ENCODE data around the gene MYOZ3. TPM values are rescaled to one million over a fixed set of nuclear protein-coding genes. Genes with fewer than 3 reads are reported as not detected.

The MYOZ3 gene
- total and polyA plus RNA-seq, 5 donors from 2014 or later, result 0.08 to 0.10 TPM; not detected in 3

DNA sequence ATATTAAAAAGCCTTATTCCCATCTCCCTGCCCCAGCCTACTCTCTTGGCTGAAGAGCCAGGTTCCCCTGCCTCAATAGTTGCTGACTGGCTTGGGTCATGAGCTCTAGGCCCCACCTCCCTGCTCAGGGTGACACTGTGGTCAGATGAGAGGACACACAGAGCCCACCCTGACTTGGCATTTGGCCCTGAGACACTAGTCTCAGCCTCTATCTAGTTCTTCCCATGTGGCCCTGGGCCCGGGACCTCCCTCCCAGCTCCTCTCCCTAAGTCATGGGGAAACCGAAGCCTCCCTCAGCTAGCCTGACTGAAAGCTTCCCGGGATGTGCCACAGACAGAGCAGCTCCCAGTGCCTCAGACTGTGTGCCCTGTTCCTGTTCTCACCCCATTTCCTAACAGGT is 5.8 kb upstream of the MYOZ3 start:
- H3K27ac Mint-ChIP-seq, result no peak overlapping the region
- Histone ChIP-seq H3K9me3 (ENCODE audit: control insufficient read depth in 2 of 2, low read length in 2 of 2) (no peaks in the 10 kb centered on the region), H3K36me3 (ENCODE audit: control insufficient read depth, insufficient read depth, low read length) (no peaks in the 10 kb centered on the region), H3K27ac (ENCODE audit: insufficient read depth, low read length, poor library complexity, severe bottlenecking) (no peak overlapping the region), H3K4me1 (ENCODE audit: control insufficient read depth, insufficient read depth, low read length, poor library complexity, severe bottlenecking) (peaks cover 7% of the 10 kb centered on the region), H3K4me3 (ENCODE audit: low read depth, low read length) (no peak overlapping the region), H3K27me3 (ENCODE audit: control insufficient read depth, insufficient read depth, low read length) (no peaks in the 10 kb centered on the region)
- H3K27me3 Mint-ChIP-seq, result peaks cover 26% of the 10 kb centered on the region
- DNase-seq (no peak), ATAC-seq (ENCODE audit: low read depth in 2 of 2) (no peak)
- H3K9me3 Mint-ChIP-seq, result peaks cover 0 to 2% (median 0%) of the 10 kb centered on the region in 7 donors
- H3K4me1 Mint-ChIP-seq, result peaks cover 4 to 9% (median 7%) of the 10 kb centered on the region in 4 donors
- no peaks in the 10 kb centered on the region for H3K36me3 Mint-ChIP-seq
- H3K4me3 Mint-ChIP-seq, result peak overlapping the region in 2 of 4 donors; percentile 27 to 82

DNA sequence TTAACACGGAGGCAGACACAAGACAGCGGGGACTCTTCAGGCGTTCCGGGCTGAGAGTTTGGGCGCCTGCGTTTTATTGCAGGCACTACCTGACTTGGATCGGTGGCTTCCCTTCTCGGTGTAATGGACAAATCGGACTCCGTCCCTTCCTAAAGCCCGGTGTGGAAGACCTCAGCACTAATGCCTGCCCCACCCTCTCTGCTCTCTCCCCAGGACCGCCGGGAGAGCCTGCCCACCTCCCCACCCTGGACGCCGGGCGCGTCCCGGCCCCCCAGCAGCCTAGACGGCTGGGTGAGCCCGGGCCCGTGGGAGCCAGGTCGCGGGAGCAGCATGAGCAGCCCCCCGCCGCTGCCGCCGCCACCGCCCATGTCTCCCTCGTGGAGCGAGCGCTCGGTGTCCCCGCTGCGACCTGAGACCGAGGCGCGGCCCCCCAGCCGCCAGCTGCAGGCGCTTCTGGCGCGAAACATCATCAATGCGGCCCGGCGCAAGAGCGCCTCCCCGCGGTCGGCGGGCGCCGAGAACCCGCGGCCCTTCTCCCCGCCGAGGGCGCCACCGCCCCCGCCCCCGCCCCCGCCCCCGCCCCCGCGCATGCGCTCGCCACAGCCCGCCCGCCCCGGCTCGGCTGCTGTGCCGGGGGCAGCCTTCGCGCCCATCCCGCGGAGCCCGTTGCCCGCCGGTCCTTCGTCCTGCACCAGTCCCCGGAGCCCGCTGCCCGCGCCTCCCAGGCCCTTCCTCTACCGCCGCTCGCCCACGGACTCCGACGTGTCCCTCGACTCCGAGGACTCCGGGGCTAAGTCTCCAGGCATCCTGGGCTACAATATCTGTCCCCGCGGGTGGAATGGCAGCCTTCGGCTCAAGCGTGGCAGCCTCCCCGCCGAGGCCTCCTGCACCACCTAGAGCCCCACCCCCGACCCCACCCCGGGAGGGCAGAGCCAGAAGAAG is 4.6 kb upstream of the MYOZ3 start:
- H3K9me3 Mint-ChIP-seq, result peaks cover 0 to 2% (median 0%) of the 10 kb centered on the region in 7 donors
- DNase-seq (peak; percentile 69 to 81 (median 70)), ATAC-seq (ENCODE audit: low read depth in 2 of 2) (peak; percentile 80 to 83)
- peak overlapping the region; percentile 76 to 90 (median 82) for H3K4me3 Mint-ChIP-seq
- H3K4me3 ChIP-seq (ENCODE audit: low read depth, low read length), result peak overlapping the region; percentile 53
- peaks cover 27% of the 10 kb centered on the region for H3K27me3 Mint-ChIP-seq
- H3K4me1 Mint-ChIP-seq, result peaks cover 4 to 9% (median 7%) of the 10 kb centered on the region in 4 donors
- peak overlapping the region in 1 of 3 donors; percentile 77 for H3K27ac Mint-ChIP-seq
- H3K27ac ChIP-seq (ENCODE audit: insufficient read depth, low read length, poor library complexity, severe bottlenecking), result no peak overlapping the region
- H3K4me1 ChIP-seq (ENCODE audit: control insufficient read depth, insufficient read depth, low read length, poor library complexity, severe bottlenecking), result peaks cover 7% of the 10 kb centered on the region
- no peaks in the 10 kb centered on the region for H3K9me3 ChIP-seq (ENCODE audit: control insufficient read depth in 2 of 2, low read length in 2 of 2)
- no peaks in the 10 kb centered on the region for H3K27me3 ChIP-seq (ENCODE audit: control insufficient read depth, insufficient read depth, low read length)
- H3K36me3 ChIP-seq (ENCODE audit: control insufficient read depth, insufficient read depth, low read length), result no peaks in the 10 kb centered on the region
- no peaks in the 10 kb centered on the region for H3K36me3 Mint-ChIP-seq

GRCh38 chr5:150658121-150658520 is 2.9 kb upstream of the MYOZ3 start:
- Histone ChIP-seq H3K36me3 (ENCODE audit: control insufficient read depth, insufficient read depth, low read length) (no peaks in the 10 kb centered on the region), H3K27ac (ENCODE audit: insufficient read depth, low read length, poor library complexity, severe bottlenecking) (no peak overlapping the region), H3K4me3 (ENCODE audit: low read depth, low read length) (no peak overlapping the region), H3K27me3 (ENCODE audit: control insufficient read depth, insufficient read depth, low read length) (no peaks in the 10 kb centered on the region), H3K9me3 (ENCODE audit: control insufficient read depth in 2 of 2, low read length in 2 of 2) (no peaks in the 10 kb centered on the region), H3K4me1 (ENCODE audit: control insufficient read depth, insufficient read depth, low read length, poor library complexity, severe bottlenecking) (peaks cover 7% of the 10 kb centered on the region)
- Mint-ChIP-seq H3K36me3 (no peaks in the 10 kb centered on the region), H3K27ac (no peak overlapping the region), H3K27me3 (peaks cover 30% of the 10 kb centered on the region), H3K4me3 (peak overlapping the region; percentile 40 to 82 (median 76)), H3K9me3 (peaks cover 0 to 2% (median 0%) of the 10 kb centered on the region in 7 donors), H3K4me1 (peaks cover 4 to 9% (median 7%) of the 10 kb centered on the region in 4 donors)
- DNase-seq (no peak), ATAC-seq (ENCODE audit: low read depth in 2 of 2) (no peak)

DNA sequence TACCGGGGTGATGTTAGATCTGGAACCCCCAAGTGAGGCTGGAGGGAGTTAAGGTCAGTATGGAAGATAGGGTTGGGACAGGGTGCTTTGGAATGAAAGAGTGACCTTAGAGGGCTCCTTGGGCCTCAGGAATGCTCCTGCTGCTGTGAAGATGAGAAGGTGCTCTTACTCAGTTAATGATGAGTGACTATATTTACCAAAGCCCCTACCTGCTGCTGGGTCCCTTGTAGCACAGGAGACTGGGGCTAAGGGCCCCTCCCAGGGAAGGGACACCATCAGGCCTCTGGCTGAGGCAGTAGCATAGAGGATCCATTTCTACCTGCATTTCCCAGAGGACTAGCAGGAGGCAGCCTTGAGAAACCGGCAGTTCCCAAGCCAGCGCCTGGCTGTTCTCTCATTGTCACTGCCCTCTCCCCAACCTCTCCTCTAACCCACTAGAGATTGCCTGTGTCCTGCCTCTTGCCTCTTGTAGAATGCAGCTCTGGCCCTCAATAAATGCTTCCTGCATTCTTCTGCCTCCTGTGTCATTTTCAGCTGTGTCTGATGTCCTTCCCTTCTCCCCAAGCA is 2.3 kb upstream of the MYOZ3 start:
- peak overlapping the region in 2 of 4 donors; percentile 51 to 81 for H3K4me3 Mint-ChIP-seq
- peaks cover 0 to 2% (median 0%) of the 10 kb centered on the region in 7 donors for H3K9me3 Mint-ChIP-seq
- ATAC-seq (ENCODE audit: low read depth in 2 of 2), result no peak
- Histone ChIP-seq H3K27ac (ENCODE audit: insufficient read depth, low read length, poor library complexity, severe bottlenecking) (no peak overlapping the region), H3K36me3 (ENCODE audit: control insufficient read depth, insufficient read depth, low read length) (no peaks in the 10 kb centered on the region), H3K27me3 (ENCODE audit: control insufficient read depth, insufficient read depth, low read length) (no peaks in the 10 kb centered on the region), H3K4me1 (ENCODE audit: control insufficient read depth, insufficient read depth, low read length, poor library complexity, severe bottlenecking) (peaks cover 7% of the 10 kb centered on the region), H3K4me3 (ENCODE audit: low read depth, low read length) (no peak overlapping the region), H3K9me3 (ENCODE audit: control insufficient read depth in 2 of 2, low read length in 2 of 2) (no peaks in the 10 kb centered on the region)
- DNase-seq, result no peak
- H3K36me3 Mint-ChIP-seq, result no peaks in the 10 kb centered on the region
- peaks cover 4 to 9% (median 7%) of the 10 kb centered on the region in 4 donors for H3K4me1 Mint-ChIP-seq
- H3K27me3 Mint-ChIP-seq, result peaks cover 24% of the 10 kb centered on the region
- no peak overlapping the region for H3K27ac Mint-ChIP-seq

DNA sequence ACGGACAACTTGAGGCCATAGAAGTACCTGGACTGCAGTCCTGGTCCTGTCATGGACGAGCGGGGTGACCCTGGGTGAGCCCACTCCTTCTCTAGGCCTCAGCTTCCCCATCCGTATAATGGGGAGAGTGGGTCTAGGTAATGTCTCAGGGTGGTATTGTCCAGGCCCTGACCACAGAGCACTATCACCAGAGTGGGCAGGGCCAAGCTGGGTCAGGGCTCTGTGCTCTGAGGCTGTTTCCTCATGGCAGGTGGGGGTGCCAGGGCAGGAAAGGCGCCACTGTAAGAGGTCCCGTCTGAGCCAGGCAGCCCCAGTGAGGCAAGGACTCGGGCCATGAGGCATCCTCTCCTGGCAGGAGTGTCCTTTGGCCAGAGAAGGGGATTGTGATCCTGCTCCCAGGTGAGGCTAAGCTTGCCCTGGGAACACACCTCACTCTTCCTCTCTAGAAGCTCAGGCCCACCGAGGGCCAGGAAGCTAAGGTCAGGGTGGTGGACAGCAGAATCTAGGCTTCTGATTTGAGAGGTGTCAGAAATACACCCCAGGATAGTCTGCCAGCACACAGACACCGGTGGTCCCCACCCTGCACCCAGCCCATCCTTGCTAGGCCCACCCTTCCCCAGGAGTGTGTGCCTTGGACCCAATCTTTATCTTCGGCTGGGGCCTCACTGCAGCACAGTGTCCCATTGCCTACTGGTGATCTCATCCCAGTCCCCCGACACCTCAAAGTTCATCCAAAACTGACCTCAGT is 1.5 kb upstream of the MYOZ3 start:
- no peak overlapping the region for H3K27ac Mint-ChIP-seq
- peaks cover 7% of the 10 kb centered on the region for H3K4me1 ChIP-seq (ENCODE audit: control insufficient read depth, insufficient read depth, low read length, poor library complexity, severe bottlenecking)
- DNase-seq, result no peak
- no peak for ATAC-seq (ENCODE audit: low read depth in 2 of 2)
- peaks cover 23% of the 10 kb centered on the region for H3K27me3 Mint-ChIP-seq
- H3K27ac ChIP-seq (ENCODE audit: insufficient read depth, low read length, poor library complexity, severe bottlenecking), result no peak overlapping the region
- no peak overlapping the region for H3K4me3 Mint-ChIP-seq
- no peaks in the 10 kb centered on the region for H3K36me3 Mint-ChIP-seq
- peaks cover 4 to 9% (median 6%) of the 10 kb centered on the region in 4 donors for H3K4me1 Mint-ChIP-seq
- H3K36me3 ChIP-seq (ENCODE audit: control insufficient read depth, insufficient read depth, low read length), result no peaks in the 10 kb centered on the region
- H3K9me3 ChIP-seq (ENCODE audit: control insufficient read depth in 2 of 2, low read length in 2 of 2), result no peaks in the 10 kb centered on the region
- H3K9me3 Mint-ChIP-seq, result peaks cover 0 to 2% (median 0%) of the 10 kb centered on the region in 7 donors
- H3K4me3 ChIP-seq (ENCODE audit: low read depth, low read length), result no peak overlapping the region
- peaks cover 3% of the 10 kb centered on the region for H3K27me3 ChIP-seq (ENCODE audit: control insufficient read depth, insufficient read depth, low read length)

- Mint-ChIP-seq H3K36me3 (no peaks in the 10 kb centered on the region), H3K9me3 (peaks cover 0 to 2% (median 0%) of the 10 kb centered on the region in 7 donors), H3K27ac (peak overlapping the region in 1 of 3 donors; percentile 25), H3K27me3 (peaks cover 28% of the 10 kb centered on the region), H3K4me1 (peaks cover 4 to 9% (median 6%) of the 10 kb centered on the region in 4 donors), H3K4me3 (peak overlapping the region in 1 of 4 donors; percentile 10)
- Histone ChIP-seq H3K9me3 (ENCODE audit: control insufficient read depth in 2 of 2, low read length in 2 of 2) (no peaks in the 10 kb centered on the region), H3K4me3 (ENCODE audit: low read depth, low read length) (no peak overlapping the region), H3K27ac (ENCODE audit: insufficient read depth, low read length, poor library complexity, severe bottlenecking) (no peak overlapping the region), H3K36me3 (ENCODE audit: control insufficient read depth, insufficient read depth, low read length) (no peaks in the 10 kb centered on the region), H3K4me1 (ENCODE audit: control insufficient read depth, insufficient read depth, low read length, poor library complexity, severe bottlenecking) (peaks cover 7% of the 10 kb centered on the region), H3K27me3 (ENCODE audit: control insufficient read depth, insufficient read depth, low read length) (peaks cover 3% of the 10 kb centered on the region)
- DNase-seq, result no peak
- no peak for ATAC-seq (ENCODE audit: low read depth in 2 of 2)
Observed at GRCh38 chr5:150660108-150660831, 781 bp upstream of the MYOZ3 start.
